GM12874 (cell line): ENCODE data around the gene NCBP3.

Experiments
- TF ChIP-seq, protein P1 (sequence below): IDR thresholded peaks from 2 replicates; pipeline ENCODE4 v1.5.1; 2011; ENCODE audit warnings: low read depth, mild to moderate bottlenecking, control low read depth, low read length, moderate library complexity; ENCODE audit not compliant: insufficient read depth

The NCBP3 gene

DNA sequence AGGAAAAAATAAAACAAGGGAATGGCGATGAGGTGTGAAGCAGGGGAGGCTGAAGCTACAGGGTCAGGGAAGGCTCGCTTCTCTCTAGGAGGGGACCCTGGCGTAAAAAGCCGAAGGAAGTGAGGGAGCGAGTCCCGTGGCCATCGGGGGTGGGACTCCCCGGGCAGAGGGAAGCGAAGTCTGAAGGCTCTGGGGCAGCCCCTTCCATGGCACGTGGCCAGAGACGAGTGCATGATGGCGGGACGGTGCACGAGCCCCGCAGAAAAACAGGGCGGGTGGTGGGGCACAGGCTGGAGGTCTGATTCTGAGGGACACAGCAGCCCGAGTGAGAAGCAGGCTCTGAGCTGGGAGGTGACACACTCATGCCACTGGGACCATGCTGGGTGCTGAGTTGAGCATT is 21.1 kb upstream of the NCBP3 start:
- TF ChIP-seq, protein P1, sequence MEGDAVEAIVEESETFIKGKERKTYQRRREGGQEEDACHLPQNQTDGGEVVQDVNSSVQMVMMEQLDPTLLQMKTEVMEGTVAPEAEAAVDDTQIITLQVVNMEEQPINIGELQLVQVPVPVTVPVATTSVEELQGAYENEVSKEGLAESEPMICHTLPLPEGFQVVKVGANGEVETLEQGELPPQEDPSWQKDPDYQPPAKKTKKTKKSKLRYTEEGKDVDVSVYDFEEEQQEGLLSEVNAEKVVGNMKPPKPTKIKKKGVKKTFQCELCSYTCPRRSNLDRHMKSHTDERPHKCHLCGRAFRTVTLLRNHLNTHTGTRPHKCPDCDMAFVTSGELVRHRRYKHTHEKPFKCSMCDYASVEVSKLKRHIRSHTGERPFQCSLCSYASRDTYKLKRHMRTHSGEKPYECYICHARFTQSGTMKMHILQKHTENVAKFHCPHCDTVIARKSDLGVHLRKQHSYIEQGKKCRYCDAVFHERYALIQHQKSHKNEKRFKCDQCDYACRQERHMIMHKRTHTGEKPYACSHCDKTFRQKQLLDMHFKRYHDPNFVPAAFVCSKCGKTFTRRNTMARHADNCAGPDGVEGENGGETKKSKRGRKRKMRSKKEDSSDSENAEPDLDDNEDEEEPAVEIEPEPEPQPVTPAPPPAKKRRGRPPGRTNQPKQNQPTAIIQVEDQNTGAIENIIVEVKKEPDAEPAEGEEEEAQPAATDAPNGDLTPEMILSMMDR = no peak

- TF ChIP-seq, protein P1 = no peak
These were observed 20.2 kb upstream of the NCBP3 start for GRCh38 chr17:3866276-3866675.

DNA sequence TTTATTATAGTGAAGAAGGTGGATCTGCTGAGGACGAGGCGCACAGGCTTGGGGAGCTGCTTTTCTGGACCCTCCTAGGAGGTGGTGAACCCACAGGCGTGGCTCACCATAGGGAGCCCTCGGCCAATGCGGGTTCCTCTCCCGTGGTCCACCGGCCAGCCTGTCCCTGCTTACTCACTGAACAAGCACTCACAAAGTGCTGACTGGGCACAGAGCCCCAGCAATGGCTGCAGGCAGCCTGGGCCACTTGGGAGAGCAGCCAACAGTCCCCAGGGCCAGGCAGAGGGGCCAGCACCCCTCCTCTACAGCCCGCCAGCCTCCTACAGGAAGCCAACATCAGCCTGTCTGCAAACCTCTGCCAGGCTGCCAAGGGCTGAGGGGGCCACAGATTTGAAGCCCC is 19.1 kb upstream of the NCBP3 start:
- TF ChIP-seq, protein P1 = no peak

DNA sequence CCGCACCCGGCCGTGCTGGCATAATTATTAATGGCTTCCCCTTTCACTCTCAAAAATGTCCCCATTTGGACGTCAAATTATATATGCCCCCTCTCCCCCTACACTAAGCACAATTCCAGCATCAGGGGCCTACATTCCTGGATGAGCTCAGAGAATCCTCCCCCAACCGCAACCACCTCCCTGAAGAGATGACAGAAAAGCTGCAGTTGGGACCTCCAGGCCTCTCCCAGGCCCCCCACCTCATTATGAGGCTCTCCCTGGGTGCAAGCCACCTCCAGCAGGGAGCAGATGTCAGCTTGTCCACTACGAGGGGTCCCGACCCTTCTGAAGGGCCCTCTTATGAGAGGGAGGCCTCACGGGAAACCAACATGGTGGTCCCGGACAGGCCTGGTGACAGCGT is 18.5 kb upstream of the NCBP3 start:
- TF ChIP-seq, protein P1 = no peak

GRCh38 chr17:3861761-3862681 is 16.0 kb upstream of the NCBP3 start:
- TF ChIP-seq, protein P1 = no peak

DNA sequence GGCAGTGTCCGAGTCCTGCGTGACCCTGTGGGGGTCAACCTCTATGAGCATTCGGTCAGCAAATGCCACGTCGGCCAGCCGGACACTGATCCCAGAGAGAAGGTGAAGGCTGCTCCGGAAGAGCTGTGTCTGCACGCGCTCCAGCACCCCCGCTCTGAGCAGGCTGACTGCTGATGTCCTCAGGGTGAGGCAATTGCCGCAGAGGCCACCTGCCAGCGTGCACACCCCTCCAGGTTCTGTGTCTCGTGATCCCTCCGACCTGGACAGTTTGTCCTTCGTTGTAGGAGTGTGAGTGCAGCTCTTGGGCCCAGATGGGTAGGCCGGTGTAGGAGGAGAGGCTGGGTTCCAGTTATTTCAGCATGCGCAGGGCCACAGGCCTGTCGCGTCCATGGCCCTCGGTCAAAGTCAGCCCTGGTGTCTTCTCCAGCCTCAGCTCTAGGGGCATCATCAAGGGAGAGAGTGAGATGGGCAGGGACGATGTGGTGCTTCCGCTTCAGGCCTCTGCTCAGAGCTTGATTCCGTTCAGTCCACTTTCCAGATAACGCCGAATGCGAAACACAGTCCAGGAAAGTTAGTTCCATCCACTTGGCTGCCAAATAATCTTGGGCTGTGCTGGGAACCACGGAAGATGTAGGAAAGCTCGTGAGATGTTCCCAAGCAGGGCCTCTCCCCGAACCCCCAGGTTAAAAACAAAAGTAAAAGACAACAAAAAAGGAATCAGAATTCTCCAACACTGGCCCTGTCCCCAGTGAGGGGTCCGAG is 15.1 kb upstream of the NCBP3 start:
- TF ChIP-seq, protein P1 = no peak

GRCh38 chr17:3859940-3860339 is 13.9 kb upstream of the NCBP3 start:
- TF ChIP-seq, protein P1 = no peak
